ENCODE data around the gene ART5.
"Not testable (repeated sequence)": the region's sequence is repeated elsewhere in the genome, so short reads cannot be mapped to it uniquely, and the experiment has no call there.

The ART5 gene

DNA sequence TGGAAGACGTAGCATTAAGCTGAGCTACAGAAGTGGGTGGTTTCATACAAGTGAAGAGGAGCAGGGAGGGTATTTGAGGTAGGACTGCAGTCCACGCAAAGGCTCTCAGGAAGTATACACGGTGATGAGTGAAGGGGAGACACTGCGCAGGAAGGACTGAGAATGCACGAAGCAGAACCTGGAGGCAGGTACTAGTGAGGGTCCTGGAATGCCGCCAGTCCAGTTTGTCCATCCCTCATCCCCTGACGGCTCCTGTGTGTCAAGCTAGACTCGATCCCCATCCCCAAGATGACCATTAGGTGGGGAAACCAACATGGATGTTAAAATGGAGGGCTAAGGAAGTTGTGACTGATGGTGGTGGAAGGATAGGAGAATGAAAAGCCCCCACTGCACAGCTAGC is 23.8 kb downstream of the ART5 start:
- ATAC-seq (replicated peaks) (no peak), DNase-seq (no peak)
- no peak overlapping the region for H3K4me3 Mint-ChIP-seq
- H3K27me3 Mint-ChIP-seq, result peaks cover 7 to 13% of the 10 kb centered on the region in 2 donors
- peaks cover 14 to 22% of the 10 kb centered on the region in 2 donors for H3K4me1 Mint-ChIP-seq
- H3K9me3 Mint-ChIP-seq, result no peaks in the 10 kb centered on the region
- H3K36me3 Mint-ChIP-seq, result no peaks in the 10 kb centered on the region
- no peak overlapping the region for H3K27ac Mint-ChIP-seq

DNA sequence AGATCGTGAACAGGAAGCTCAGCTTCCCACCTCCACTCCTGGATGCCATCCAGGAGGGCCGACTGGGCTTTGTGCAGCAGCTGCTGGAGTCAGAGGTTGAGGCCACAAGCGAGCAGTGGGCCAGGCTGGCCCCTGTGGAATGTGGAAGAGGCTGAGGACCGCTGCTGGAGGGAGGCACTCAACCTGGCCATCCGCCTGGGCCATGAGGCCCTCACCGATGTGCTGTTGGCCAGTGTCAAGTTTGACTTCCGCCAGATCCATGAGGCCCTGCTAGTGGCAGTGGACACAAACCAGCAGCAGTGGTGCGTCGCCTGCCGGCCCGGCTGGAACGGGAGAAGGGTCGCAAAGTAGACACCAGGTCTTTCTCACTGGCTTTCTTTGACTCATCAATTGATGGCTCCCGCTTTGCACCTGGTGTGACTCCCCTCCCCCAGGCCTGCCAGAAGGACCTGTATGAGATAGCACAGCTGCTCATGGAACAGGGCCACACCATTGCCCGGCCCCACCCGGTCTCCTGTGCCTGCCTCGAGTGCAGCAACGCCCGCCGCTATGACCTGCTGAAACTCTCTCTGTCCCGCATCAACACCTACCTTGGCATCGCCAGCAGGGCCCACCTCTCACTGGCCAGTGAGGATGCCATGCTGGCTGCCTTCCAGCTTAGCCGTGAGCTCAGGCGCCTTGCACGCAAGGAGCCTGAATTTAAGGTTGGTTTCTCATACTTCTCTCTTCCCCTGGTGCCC is 24.9 kb downstream of the ART5 start:
- peaks cover 14 to 22% of the 10 kb centered on the region in 2 donors for H3K4me1 Mint-ChIP-seq
- no peak overlapping the region for H3K4me3 Mint-ChIP-seq
- H3K36me3 Mint-ChIP-seq, result no peaks in the 10 kb centered on the region
- peaks cover 7 to 13% of the 10 kb centered on the region in 2 donors for H3K27me3 Mint-ChIP-seq
- ATAC-seq (replicated peaks) (no peak), DNase-seq (no peak)
- H3K9me3 Mint-ChIP-seq, result no peaks in the 10 kb centered on the region
- H3K27ac Mint-ChIP-seq, result no peak overlapping the region

DNA sequence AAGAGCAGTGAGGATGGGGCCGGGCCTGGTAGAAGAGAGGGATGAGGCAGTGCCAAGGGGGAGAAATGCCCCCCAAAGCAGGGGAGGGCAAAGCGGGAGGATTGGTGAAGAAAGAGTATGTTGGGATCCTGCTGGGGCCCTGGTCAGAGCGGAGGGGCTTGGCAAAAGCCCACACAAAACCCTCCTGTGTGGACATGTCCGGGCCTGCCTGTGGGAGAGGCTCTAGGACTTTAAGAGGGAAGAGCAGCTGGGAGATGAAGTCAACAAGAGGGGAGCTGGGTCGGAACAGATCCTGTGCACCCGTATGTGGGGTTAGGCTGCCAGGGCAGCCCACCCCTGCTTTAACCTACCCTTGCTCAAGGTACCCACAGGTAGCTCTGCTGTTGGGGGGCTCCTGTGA is 25.8 kb downstream of the ART5 start:
- Mint-ChIP-seq H3K4me1 (peaks cover 14 to 22% of the 10 kb centered on the region in 2 donors), H3K27me3 (peaks cover 11 to 13% of the 10 kb centered on the region in 2 donors), H3K9me3 (no peaks in the 10 kb centered on the region), H3K4me3 (no peak overlapping the region), H3K36me3 (no peaks in the 10 kb centered on the region), H3K27ac (no peak overlapping the region)
- ATAC-seq (replicated peaks) (no peak), DNase-seq (no peak)

DNA sequence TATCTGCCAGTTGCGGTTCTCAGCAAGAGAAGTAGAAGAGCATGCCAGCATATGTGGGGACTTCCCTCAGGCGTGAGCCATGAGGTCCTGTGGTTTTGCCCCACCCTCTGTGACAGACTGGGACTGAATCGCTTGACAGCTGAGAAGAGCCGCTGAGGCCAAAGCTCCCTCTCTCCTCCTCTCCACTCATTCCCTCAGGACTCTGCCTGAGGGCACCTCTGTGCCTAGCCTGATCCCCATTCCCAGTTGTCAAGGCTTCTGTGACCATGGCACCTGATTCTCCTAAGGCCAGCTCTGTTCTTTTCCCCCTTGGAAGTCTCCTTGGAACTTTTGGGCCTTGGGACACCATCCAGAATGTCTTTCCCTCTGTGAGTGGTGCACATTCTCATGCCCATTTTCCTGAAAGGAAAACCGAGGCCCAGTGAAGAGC is 27.0 kb downstream of the ART5 start:
- H3K27ac Mint-ChIP-seq, result peak overlapping the region; percentile 81
- DNase-seq (peak; percentile 63), ATAC-seq (replicated peaks) (peak; percentile 99)
- no peaks in the 10 kb centered on the region for H3K9me3 Mint-ChIP-seq
- H3K4me1 Mint-ChIP-seq, result peaks cover 14 to 22% of the 10 kb centered on the region in 2 donors
- no peaks in the 10 kb centered on the region for H3K36me3 Mint-ChIP-seq
- peak overlapping the region; percentile 65 to 77 for H3K4me3 Mint-ChIP-seq
- H3K27me3 Mint-ChIP-seq, result peaks cover 13 to 14% of the 10 kb centered on the region in 2 donors

DNA sequence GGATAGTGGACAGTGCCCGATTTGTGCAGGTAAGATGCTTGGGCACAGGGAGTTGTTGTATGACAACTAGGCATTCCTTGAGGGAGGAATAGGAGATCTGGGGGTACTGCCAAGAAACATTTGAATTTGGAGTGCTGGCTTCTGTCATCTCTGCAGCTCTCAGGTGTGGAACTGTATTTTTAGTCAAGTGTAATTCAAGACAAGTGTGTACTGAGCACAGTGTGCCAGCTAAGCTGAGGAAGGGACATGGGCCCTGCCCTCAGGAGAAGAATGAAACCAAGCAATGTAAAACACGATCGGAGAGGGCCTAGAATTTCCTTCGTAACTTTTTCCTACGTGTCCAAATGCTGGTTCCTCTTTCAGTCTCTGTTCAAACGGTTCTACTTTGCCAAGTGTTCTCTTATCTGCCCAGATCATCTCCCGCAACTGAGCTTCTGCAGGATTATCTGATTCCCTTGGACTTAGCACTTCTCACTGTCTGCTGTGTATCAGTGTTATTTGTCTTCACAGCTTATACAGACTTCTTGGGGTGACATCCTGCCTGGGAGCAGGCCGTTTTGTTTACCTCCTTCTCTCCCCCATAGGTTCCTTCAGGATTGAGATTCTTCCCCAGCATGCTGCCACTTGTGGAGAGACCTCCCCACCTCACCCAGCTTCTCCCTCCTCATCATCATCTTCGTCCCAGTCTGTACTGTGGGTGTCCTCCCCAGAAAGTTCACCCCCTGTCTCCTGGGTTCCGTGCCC is 27.6 kb downstream of the ART5 start:
- peak overlapping the region; percentile 65 to 77 for H3K4me3 Mint-ChIP-seq
- H3K9me3 Mint-ChIP-seq, result no peaks in the 10 kb centered on the region
- H3K27me3 Mint-ChIP-seq, result peaks cover 13 to 14% of the 10 kb centered on the region in 2 donors
- H3K36me3 Mint-ChIP-seq, result no peaks in the 10 kb centered on the region
- ATAC-seq (replicated peaks) (peak; percentile 54 to 66), DNase-seq (no peak)
- peaks cover 14 to 22% of the 10 kb centered on the region in 2 donors for H3K4me1 Mint-ChIP-seq
- H3K27ac Mint-ChIP-seq, result peak overlapping the region; percentile 81

DNA sequence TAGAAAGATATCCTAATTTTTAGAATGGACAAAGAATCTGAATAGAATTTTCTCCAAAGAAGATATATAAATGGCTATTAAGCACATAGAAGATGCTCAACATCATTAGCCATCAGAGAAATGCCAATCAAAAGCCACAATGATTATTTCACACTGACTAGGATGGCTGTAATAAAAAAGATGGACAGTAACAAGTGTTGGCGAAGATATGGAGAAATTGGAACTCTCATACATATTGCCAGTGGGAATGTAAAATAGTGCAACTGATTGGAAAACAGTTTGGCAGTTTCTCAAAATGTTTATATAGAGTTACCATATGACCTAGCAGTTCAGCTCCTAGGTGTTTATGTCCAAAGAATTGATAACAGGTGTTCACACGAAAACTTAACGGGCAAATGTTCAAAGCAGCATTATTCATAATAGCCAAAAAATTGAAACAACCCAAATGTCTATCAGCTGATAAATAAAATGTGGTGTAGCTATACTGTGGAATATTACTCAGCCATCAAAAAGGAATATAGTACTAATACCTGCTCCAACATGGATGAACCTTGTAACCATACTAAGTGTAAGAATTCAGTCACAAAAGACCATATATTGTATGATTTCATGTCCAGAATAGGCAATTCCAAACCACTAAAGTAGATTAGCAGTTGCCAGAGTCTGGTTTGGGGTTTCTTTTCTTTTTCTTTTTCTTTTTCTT is 29.7 kb downstream of the ART5 start:
- H3K4me3 Mint-ChIP-seq, result no peak overlapping the region
- DNase-seq, result no peak
- no peaks in the 10 kb centered on the region for H3K36me3 Mint-ChIP-seq
- H3K9me3 Mint-ChIP-seq, result no peaks in the 10 kb centered on the region
- H3K27me3 Mint-ChIP-seq, result peaks cover 8 to 14% of the 10 kb centered on the region in 2 donors
- no peak overlapping the region for H3K27ac Mint-ChIP-seq
- ATAC-seq (replicated peaks), result no peak
- H3K4me1 Mint-ChIP-seq, result peaks cover 14 to 22% of the 10 kb centered on the region in 2 donors

DNA sequence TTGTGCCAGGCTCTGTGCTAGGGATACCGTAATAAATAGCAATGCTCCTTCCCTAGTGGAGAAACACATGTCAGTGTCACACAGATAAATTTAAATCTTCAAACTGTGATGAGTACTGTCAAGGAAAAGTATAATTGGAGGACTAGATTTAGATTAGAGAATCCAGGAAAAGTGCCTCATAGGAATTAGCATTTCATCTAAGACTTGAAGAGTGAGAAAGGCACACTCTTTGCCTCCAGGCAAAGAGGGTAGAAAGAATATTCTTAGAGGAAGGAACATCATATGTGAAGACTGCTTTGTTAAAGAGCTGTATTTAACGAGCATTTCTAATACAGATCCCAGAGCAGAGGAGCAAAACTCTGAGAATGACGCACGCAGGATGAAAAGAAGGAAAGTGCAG is 30.9 kb downstream of the ART5 start:
- no peaks in the 10 kb centered on the region for H3K36me3 Mint-ChIP-seq
- ATAC-seq (replicated peaks), result no peak
- no peak overlapping the region for H3K4me3 Mint-ChIP-seq

DNA sequence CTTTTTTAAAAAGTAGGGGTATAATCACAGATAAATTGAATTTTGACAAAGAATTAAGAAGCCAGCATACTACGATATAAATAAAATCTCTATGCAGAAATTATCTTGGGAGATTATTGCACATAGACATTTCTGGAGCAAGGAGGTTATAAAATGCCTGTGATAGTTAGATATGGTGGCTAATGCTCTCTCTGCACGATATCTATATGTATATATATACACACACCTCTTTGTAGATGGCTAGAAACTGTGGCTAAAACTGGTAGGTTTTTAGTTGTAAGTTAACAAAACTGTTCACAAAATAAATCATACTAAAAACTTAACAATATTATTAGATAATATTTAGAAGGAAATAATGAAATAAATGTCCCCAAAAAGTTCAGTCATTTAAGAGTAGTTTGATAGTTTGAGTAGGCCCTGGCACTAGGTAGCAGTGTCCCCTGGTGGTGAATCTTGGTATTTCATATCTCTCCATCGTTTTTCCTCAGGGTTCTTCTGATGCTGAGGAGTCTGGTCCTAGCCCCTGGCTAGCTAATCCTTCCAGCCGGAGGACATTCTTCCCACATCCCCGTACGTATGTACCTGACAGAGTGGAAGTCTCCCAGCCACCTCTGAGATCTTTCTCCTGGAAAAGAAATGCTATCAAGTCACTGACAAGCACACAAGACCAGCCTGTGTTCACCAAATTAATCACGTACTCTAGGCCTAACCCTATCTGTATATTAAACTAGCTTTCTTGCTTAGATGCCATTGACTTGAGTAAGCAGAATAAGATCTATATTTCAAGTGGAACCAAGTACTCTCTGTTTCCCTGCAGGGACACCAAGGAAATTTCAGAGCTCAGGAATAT is 32.2 kb downstream of the ART5 start:
- Mint-ChIP-seq H3K27me3 (peaks cover 0 to 7% of the 10 kb centered on the region in 2 donors), H3K36me3 (no peaks in the 10 kb centered on the region), H3K27ac (no peak overlapping the region), H3K4me3 (no peak overlapping the region), H3K9me3 (no peaks in the 10 kb centered on the region), H3K4me1 (peaks cover 10 to 11% of the 10 kb centered on the region in 2 donors)
- DNase-seq (no peak), ATAC-seq (replicated peaks) (no peak)

More for the DNA sequence above, 30.9 kb downstream of the ART5 start:
- Mint-ChIP-seq H3K9me3 (no peaks in the 10 kb centered on the region), H3K4me1 (peaks cover 14 to 22% of the 10 kb centered on the region in 2 donors), H3K27ac (no peak overlapping the region), H3K27me3 (peaks cover 6 to 14% of the 10 kb centered on the region in 2 donors)
- DNase-seq, result no peak

DNA sequence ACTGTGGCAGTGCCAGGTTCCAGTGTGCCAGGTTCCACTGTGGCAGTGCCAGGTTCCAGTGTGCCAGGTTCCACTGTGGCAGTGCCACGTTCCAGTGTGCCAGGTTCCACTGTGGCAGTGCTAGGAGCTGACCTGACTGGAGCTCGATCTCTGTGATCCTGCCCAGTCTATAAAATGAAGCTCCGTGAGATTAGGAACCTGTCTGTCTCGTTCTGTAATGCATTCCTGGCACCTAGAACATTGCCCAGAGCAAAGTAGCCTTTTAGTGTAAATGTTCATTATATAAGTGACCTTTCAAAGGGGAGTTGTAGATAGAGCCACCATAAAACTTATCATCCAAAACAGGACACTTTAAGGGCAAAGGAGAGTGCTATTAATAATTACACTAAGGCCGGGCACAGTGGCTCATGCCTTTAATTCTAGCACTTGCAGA is 36.0 kb downstream of the ART5 start:
- Mint-ChIP-seq H3K9me3 (no peaks in the 10 kb centered on the region), H3K27me3 (peaks cover 0 to 6% of the 10 kb centered on the region in 2 donors), H3K27ac (no peak overlapping the region), H3K36me3 (no peaks in the 10 kb centered on the region), H3K4me1 (no peaks in the 10 kb centered on the region), H3K4me3 (no peak overlapping the region)
- no peak for DNase-seq
- no peak for ATAC-seq (replicated peaks)

DNA sequence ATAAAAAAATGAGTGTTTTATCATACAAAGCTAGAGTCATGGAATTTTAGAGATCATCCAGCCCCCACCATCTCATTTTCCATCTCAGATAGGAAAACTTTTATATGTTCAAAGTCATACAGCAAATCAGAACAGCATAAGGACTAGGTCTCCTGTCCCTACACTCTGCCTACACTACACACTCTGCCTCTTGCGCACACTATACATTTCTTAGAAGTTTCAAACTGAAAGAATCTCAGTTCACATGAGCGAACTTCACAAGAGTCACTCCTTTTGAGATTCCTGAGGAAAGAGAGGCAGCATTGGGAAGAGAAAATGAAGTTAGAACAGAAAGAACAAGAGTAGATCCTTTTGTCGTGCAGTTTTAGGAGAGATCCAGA is 36.5 kb downstream of the ART5 start:
- no peak for ATAC-seq (replicated peaks)
- H3K27ac Mint-ChIP-seq, result no peak overlapping the region
- DNase-seq, result no peak
- no peaks in the 10 kb centered on the region for H3K36me3 Mint-ChIP-seq
- H3K4me3 Mint-ChIP-seq, result no peak overlapping the region
- H3K9me3 Mint-ChIP-seq, result no peaks in the 10 kb centered on the region
- no peaks in the 10 kb centered on the region for H3K4me1 Mint-ChIP-seq
- H3K27me3 Mint-ChIP-seq, result peaks cover 0 to 5% of the 10 kb centered on the region in 2 donors

DNA sequence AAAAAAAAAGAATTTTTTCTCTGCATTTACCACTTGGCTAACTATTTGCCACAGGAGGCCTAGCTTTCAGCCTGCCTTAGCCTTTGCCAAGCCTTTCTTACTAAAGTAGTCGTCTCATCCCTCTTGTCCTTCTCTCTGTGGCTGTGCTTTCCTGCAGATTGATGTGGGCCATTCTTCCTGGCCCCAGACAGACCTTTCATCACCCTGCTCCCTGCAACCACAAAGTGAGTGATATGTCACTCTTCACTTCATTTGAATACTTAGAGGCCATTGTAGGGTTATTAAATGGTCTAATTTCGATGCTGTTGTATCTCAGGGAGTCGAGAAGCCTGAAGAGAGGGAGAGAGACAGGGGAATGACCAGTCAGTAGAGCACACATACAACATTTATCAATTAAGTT is 37.6 kb downstream of the ART5 start:
- no peaks in the 10 kb centered on the region for H3K9me3 Mint-ChIP-seq
- DNase-seq, result no peak

DNA sequence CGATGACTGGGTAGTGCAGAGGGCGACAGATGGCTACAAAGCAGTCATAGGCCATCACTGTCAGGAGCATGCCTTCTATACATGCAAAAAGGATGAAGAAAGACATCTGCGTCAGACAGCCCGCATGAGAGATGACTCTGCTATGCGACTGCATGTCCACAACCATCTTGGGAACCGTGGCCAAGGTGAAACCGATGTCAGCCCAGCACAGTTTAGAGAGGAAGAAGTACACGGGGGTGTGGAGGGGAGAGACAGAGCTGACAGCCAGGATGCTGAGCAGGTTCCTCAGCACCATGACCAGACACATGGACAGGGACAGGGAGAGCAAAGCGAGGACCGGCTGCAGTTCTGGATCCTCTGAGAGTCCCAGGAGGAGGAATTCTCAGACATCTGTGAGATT is 41.6 kb downstream of the ART5 start:
- not testable (repeated sequence) for H3K36me3 Mint-ChIP-seq; DNase-seq; H3K4me3 Mint-ChIP-seq; H3K9me3 Mint-ChIP-seq; ATAC-seq (replicated peaks); H3K4me1 Mint-ChIP-seq; H3K27ac Mint-ChIP-seq; H3K27me3 Mint-ChIP-seq

More for the DNA sequence above, 37.6 kb downstream of the ART5 start:
- H3K27ac Mint-ChIP-seq, result no peak overlapping the region
- peaks cover 3 to 5% of the 10 kb centered on the region in 2 donors for H3K27me3 Mint-ChIP-seq
- ATAC-seq (replicated peaks), result no peak
- no peak overlapping the region for H3K4me3 Mint-ChIP-seq
- no peaks in the 10 kb centered on the region for H3K4me1 Mint-ChIP-seq
- H3K36me3 Mint-ChIP-seq, result no peaks in the 10 kb centered on the region

DNA sequence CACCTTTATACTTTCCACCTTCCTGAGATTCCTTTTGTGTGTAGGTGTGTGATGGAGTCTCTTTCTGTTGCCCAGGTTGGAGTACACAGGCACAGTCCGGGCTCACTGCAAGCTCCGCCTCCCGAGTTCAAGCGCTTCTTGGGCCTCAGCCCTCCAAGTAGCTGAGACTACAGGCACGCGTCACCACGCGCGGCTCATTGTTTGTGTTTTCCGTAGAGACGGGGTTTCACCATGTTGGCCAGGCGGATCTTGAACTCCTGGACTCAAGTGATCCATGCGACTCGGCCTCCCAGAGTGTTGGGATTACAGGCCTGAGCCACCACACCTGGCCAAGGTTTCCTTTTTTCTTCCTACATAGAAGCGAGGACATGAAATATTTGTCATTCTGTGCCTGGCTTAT is 44.0 kb downstream of the ART5 start:
- H3K4me1 Mint-ChIP-seq; H3K27ac Mint-ChIP-seq; DNase-seq; H3K4me3 Mint-ChIP-seq; ATAC-seq (replicated peaks); H3K9me3 Mint-ChIP-seq; H3K27me3 Mint-ChIP-seq; H3K36me3 Mint-ChIP-seq: not testable (repeated sequence)

DNA sequence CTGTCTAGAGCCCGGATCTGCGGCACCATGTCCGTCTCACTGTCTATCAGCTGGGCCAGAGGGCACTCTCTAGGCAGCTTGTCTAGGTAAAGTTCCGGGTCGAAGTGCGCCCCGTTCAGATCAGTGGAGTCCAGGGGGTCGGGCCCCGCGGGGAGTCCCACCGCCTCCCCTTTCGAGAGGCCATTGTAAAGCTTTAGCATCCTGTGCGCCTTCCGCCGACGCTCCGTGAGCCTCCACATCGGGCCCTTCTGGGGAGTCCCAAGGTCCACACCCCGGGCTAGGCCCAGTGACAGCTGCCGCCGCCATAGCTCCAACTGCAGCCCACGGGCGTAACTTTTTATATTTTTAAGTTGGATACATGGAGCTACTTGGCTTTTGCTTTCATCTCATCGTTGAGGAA is 50.5 kb downstream of the ART5 start:
- H3K27me3 Mint-ChIP-seq, result peaks cover 10 to 11% of the 10 kb centered on the region in 2 donors
- not testable (repeated sequence) for H3K4me3 Mint-ChIP-seq; H3K27ac Mint-ChIP-seq; H3K4me1 Mint-ChIP-seq; H3K9me3 Mint-ChIP-seq; H3K36me3 Mint-ChIP-seq; DNase-seq; ATAC-seq (replicated peaks)
